HG02763 (cell line): ENCODE data around the gene URM1.

Experiments
- ATAC-seq: cut with Tn5 transposase; IDR thresholded peaks from one replicate; pipeline ENCODE4 v1.9.1; 2021; ENCODE audit warnings: mild to moderate bottlenecking, moderate library complexity; ENCODE audit not compliant: unreplicated experiment

Gene URM1

GRCh38 chr9:128384801-128385495 is 13.8 kb downstream of the URM1 start:
- no peak for ATAC-seq

DNA sequence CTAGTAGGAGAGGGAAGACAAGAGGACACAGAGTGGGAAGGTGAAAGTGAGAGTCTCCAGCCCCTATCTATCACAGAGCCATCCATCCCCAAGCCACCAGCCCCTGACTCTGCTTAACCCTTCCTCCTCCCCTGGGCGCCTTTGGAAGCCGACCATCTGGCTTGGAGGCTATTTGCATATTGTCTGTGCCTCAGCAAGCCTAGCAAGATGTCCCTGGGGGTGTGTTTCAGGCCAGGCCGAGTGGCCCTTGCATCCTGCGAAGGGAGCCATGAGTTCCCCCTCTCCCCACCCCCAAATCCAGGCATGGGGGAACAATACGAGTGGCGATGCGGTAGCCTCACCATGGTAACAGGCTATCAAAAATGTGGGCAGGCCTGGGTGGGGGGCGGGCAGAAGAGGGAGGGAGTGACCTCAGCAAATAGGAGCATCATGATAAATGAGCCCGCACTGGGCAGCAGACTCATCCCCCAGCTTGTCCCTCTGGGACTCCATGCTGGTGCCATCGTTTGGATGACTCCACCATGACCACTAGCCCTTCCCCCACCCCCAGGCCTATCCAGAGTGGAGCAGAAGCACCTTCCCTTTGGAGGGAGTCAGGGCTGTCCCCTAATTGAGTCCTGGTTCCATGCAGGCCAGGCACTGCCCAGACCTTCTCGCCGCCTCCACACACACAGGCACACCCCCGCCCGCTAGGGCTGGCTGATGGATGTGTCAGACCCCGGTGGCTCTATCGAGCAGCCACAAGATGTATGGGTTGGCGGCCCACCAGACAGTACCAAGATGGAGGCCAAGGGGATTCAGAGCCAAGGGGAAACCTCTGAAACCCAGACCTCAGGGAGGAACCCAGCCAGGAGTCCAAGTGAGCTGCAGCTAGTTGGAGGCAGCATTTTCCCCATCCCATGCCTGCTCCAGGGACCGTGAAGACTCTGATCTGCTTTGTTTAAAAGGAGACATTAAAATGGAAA is 14.6 kb downstream of the URM1 start:
- ATAC-seq, result no peak

DNA sequence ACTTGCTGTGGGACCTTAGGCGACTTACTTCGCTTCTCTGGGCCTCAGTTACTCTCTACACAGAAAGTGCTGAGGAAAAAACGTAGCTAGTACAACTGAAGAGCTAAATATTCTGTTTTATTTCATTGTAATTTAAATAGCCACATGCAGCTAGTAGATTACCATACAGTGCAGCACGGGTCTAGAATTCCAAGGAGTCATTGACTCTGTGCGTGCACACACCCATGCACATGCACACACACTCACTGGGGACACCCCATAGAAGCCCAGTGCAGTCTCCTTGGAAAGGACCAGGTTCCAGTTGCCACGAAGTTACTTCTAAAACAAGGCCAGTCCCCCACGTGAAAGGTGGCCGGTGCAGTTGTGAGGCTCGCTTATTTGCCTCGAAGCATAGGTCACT is 17.0 kb downstream of the URM1 start:
- no peak for ATAC-seq

DNA sequence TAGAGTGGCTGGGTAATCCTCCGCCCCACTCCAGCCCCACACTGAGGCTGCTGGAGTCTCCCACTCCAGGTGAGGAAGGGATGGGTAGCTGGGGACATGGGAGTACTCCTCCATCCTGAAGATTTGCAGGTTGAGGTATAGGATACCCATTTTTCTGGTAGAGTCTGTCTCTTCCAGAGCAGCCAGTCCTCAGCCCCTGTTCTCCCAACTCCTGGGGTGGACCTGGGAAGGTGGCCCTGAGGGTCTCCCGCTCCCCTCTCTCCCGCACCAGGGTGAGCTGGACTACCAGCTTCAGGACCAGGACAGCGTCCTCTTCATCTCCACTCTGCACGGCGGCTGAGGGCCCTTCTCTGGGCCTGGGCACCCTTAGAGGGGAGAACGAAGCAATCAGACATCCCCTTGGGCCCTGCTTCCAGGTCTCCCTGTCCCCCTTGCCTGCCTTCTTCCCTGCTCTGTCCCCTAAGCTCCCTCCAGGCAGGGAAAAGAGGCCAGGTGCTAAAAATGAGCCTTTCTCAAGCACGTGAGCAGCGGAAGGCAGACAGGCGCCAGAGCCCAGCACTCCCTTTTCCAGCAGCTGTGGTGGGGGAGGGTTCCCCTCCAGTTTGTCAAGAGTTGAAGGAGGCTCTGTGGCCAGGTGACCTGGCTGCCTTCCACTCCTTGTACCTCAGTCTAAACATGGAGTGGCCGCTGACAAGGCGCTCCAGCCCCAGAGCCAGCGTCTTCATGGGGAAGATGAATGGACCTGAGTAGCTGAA is 18.4 kb downstream of the URM1 start:
- no peak for ATAC-seq

- no peak for ATAC-seq
Measured at GRCh38 chr9:128390150-128390812, 19.1 kb downstream of the URM1 start.

DNA sequence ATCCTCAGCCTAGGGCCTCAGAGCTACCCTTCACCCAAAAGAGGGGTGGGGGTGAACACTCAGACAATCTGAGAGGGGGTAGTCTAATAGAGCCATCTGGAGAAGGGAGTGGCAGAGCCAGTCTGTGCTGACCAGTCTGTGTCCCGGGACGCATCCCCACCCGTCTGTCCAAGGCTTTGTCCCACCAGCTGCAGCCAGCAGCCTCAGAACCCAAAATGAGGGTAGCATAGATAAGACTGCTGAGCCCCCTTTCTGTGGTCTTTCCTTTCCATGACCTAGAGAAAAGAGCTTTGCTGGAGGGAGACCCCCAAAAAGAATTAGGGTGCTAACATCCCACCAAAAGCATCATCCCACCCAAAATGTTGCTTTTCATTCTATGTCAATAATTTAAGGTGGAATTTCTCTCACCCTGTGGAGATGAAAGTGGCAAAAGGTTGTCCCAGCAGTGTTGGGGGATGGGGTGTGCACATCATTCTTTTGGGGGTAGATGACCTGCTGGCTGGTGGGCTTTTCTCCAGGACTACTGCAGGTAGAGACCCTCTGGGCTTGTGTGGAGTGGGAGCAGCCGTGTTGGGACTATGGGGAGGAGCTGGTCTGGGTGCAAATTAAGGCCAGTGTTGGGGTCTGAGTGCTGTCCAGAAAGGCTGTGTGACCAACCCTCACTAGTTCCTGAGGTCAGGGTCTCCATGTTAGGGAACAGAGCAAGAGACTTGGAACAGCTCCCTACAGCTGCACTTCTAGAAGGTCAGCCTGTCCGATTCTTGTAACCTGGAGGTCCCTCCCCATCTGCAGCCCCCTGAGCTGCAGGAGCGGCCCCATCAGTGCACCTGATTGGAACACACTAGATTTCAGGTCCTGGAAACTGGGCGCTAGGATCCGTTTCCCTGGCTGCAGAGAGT is 19.9 kb downstream of the URM1 start:
- ATAC-seq, result no peak

- no peak for ATAC-seq
Measured at GRCh38 chr9:128391956-128392301, 20.8 kb downstream of the URM1 start.

GRCh38 chr9:128392302-128393144 is 21.3 kb downstream of the URM1 start:
- ATAC-seq, result no peak

DNA sequence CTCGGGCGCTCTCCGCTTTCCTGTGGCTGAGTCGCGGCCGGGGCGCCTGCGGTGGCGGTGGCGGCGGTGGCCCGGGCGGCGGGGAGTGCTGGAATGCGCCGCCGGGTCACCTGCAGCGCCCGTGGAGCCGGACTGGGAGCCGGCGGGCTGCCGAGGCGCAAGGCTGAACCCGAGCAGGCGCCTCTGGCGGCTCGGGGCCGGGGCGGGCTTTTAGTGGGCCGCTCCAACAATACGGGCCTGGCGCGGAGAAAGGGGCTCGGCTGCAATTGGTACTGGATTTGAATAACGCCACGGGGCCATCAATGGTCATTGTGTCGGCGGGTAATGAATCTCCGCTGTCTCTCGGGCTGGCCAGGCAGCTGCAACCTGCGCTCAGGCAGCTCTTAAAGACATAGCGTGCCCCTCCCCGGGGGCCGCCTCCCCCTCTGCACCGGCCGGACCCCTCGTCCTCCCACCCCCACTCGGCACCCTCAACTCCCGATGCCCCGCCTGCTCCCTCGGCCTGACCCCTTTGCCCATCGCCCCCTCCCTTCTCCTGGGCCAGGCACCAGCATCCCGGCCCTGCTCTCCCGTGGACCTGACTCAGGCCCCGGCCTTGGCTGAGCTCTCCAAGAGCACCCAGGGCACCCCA is 22.1 kb downstream of the URM1 start:
- ATAC-seq, result no peak

GRCh38 chr9:128393970-128394369 is 22.8 kb downstream of the URM1 start:
- no peak for ATAC-seq

- no peak for ATAC-seq
Measured at GRCh38 chr9:128394379-128395168, 23.4 kb downstream of the URM1 start.

GRCh38 chr9:128396970-128397613 is 25.9 kb downstream of the URM1 start:
- ATAC-seq, result no peak

DNA sequence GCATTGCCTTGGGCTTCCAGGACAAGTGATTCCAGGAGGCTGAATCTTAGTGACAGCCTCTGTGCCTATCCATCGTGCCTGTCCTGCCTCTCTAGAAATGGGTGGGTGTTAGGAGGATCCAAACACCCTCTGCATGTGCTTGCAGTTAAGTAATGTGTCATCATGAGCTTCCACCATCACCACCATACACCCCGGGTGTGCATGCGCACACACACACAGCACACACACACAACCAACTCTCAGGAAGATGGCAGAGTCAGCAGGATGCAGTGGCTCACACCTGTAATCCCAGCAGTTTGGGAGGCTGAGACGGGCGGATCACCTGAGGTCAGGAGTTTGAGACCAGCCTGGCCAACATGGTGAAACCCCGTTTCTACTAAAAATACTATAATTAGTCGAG is 26.7 kb downstream of the URM1 start:
- no peak for ATAC-seq

DNA sequence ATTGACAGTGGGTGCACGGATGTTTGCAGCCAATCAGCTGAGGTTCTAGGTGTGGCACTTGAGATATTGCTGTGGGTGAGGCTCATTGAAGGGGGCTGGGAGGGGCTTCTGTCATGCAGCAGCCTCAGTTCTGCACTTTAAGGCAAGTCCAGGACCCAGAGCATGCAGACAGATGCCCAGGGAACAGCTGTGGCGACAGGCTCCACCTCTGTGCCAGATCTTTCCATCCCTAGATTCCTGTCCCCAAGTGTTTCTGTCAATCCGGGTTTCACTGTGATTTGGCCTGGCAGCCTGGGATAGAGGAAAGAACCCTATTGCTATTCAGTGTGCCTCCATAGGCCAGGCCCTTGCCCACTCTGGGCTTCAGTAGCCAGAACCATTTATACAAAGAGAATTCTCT is 28.7 kb downstream of the URM1 start:
- ATAC-seq, result no peak

DNA sequence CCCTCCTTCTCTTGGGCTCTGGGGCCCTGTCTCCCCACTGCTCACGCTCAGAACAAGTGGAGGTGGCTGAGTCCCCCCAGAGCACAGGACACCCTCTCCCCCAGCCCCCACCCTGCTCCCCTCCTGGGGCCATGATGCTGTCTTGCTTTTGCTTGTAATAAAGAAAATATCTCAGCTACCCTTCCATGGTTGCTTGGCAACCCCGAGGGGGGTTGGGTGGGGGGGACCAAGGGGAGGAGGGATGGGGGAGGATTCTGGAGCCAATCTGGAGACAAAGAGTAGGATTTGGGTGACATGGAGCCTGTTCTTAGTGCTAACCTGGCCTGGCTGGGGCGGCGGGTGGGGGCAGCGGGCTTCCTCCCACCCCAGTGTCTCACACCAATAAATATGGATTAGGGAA is 33.4 kb downstream of the URM1 start:
- no peak for ATAC-seq

DNA sequence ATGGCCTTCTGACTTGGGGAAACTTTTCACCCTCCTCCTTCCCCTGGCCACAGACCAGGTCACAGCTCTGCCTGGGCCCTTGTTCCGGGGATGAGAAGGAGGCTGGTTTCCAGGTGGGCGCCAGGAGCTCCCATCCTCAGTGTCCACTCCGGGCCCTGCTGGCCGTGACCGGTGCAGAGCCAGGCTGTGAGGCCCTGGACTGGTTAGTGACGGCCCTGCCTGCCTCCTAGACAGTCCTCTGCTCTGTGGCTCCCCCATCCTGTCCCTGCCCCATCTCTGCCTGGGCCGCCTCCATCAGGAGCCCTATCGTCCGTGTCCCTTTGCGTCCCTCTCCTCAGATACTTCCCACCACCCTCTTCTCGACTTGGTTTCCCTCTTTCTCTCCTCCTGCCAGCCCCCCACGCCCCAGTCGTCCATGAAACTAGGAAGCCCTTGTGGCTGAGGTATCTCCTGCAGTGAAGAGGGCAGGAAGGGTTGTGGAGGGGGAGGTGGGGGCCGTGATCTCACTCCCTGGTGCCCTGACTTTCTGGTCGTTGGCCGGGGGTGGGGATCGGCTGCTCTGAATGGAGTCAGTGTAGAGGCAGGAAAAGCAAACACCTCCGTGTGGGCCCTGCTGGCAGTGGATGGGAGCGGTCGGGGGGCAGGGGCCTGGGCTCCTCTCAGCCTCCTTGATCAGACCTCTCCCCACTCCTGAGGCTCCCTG is 34.1 kb downstream of the URM1 start:
- ATAC-seq, result no peak

DNA sequence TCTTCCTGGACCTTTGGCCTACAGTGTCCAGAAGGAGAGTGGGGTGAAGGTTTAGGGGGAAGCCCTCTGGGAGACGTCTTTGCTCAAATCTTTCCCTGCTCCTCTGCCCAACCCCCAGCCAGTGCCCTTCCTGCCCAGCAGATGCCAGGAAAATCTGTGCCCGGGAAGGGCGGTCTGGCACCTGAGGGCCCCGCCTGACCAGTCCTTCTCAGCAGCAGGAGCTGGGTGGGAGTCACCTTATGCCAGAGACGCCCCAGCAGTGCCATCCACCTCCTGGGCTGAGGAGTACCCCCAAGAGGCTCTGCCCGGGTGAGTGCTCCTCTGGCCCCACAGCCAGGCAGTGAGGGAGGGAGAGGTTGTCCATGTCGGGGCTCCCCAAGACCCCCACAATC is 34.6 kb downstream of the URM1 start:
- ATAC-seq, result no peak
